Right forelimb (tissue), 1 donor: ENCODE data around the gene FAM53B.
"Not testable (repeated sequence)": the region's sequence is repeated elsewhere in the genome, so short reads cannot be mapped to it uniquely, and the experiment has no call there.

Source experiments
- DNase-seq: peaks from one replicate; pipeline ENCODE4 v3.0.0-alpha.2; 2018

The FAM53B gene

GRCh38 chr10:124744102-124745050 lies at the start of gene FAM53B:
Gene FAM53B, minus strand, starts transcription at chr10:124744378. Its CDS starts 37,665 bp downstream, at chr10:124706713.
- DNase-seq: peak; percentile 89

- no peak for DNase-seq
Observed at GRCh38 chr10:124792998-124793352, 48.8 kb upstream of the FAM53B start.

- peak; percentile 93 for DNase-seq
Observed at GRCh38 chr10:124791547-124792348, 47.6 kb upstream of the FAM53B start, which contains the start of gene EEF1AKMT2. Gene EEF1AKMT2, minus strand, starts transcription at chr10:124791887. Its CDS starts 54 bp downstream, at chr10:124791833.

GRCh38 chr10:124782900-124783299 lies 38.7 kb upstream of the FAM53B start:
- not testable (repeated sequence) for DNase-seq

- DNase-seq: no peak
Observed at GRCh38 chr10:124768791-124769190, 24.6 kb upstream of the FAM53B start.

- DNase-seq: no peak
Observed at GRCh38 chr10:124765256-124765655, 21.1 kb upstream of the FAM53B start.

GRCh38 chr10:124763267-124763666 lies 19.1 kb upstream of the FAM53B start:
- no peak for DNase-seq

GRCh38 chr10:124762281-124762680 lies 18.1 kb upstream of the FAM53B start:
- no peak for DNase-seq

GRCh38 chr10:124756156-124756903 lies 12.2 kb upstream of the FAM53B start:
- no peak for DNase-seq

GRCh38 chr10:124755581-124755980 lies 11.4 kb upstream of the FAM53B start:
- DNase-seq: no peak

- no peak for DNase-seq
Observed at GRCh38 chr10:124754227-124754626, 10.0 kb upstream of the FAM53B start.

GRCh38 chr10:124748953-124749645 lies 4.9 kb upstream of the FAM53B start:
- DNase-seq: no peak

- DNase-seq: no peak
Observed at GRCh38 chr10:124748166-124748565, 4.0 kb upstream of the FAM53B start.

- DNase-seq: no peak
Observed at GRCh38 chr10:124747745-124748144, 3.6 kb upstream of the FAM53B start.

GRCh38 chr10:124746992-124747391 lies 2.8 kb upstream of the FAM53B start:
- no peak for DNase-seq

GRCh38 chr10:124746447-124746846 lies 2.3 kb upstream of the FAM53B start:
- DNase-seq: not testable (repeated sequence)

GRCh38 chr10:124745673-124746072 lies 1.5 kb upstream of the FAM53B start:
- no peak for DNase-seq

- no peak for DNase-seq
Observed at GRCh38 chr10:124745252-124745651, 1.1 kb upstream of the FAM53B start.

- DNase-seq: peak; percentile 66
Observed at GRCh38 chr10:124743191-124744101, 732 bp downstream of the FAM53B start.

GRCh38 chr10:124742413-124743190 lies 1.6 kb downstream of the FAM53B start:
- DNase-seq: peak; percentile 61
